Stimulated activated naive CD8-positive, alpha-beta T cell treated with anti-CD3 and anti-CD28 coated beads, Interleukin-15, amount 100 ng/mL, for 72 hours (primary cell): ENCODE results near the gene RBFOX2.

Experiments
- ATAC-seq: fragments of 150-1000 bp; cut with Tn5 transposase; 2 replicates; pipeline ENCODE4 v1.10.0; 2021; ENCODE audit warnings: mild to moderate bottlenecking, moderate library complexity
- DNase-seq, 2 donors: peaks; one replicate each; pipeline ENCODE4 v3.0.0; 2021 to 2022
- H3K27ac Mint-ChIP-seq, 2 donors: one replicate each; pipeline ENCODE4 v1.8.0; 2022; ENCODE audit warnings: mild to moderate bottlenecking in 2 of 2, mixed read lengths in 2 of 2, moderate library complexity in 2 of 2
- H3K27me3 Mint-ChIP-seq: one replicate; pipeline ENCODE4 v1.8.0; 2022; ENCODE audit warnings: mixed read lengths
- H3K4me1 Mint-ChIP-seq: one replicate; pipeline ENCODE4 v1.8.0; 2022; ENCODE audit warnings: mild to moderate bottlenecking, mixed read lengths
- H3K4me3 Mint-ChIP-seq, 2 donors: one replicate each; pipeline ENCODE4 v1.8.0; 2022; ENCODE audit warnings: mild to moderate bottlenecking in 2 of 2, mixed read lengths in 2 of 2, moderate library complexity in 1 of 2
- H3K9me3 Mint-ChIP-seq, 2 donors: one replicate each; pipeline ENCODE4 v1.8.0; 2022; ENCODE audit warnings: mixed read lengths in 2 of 2

RBFOX2 gene

DNA sequence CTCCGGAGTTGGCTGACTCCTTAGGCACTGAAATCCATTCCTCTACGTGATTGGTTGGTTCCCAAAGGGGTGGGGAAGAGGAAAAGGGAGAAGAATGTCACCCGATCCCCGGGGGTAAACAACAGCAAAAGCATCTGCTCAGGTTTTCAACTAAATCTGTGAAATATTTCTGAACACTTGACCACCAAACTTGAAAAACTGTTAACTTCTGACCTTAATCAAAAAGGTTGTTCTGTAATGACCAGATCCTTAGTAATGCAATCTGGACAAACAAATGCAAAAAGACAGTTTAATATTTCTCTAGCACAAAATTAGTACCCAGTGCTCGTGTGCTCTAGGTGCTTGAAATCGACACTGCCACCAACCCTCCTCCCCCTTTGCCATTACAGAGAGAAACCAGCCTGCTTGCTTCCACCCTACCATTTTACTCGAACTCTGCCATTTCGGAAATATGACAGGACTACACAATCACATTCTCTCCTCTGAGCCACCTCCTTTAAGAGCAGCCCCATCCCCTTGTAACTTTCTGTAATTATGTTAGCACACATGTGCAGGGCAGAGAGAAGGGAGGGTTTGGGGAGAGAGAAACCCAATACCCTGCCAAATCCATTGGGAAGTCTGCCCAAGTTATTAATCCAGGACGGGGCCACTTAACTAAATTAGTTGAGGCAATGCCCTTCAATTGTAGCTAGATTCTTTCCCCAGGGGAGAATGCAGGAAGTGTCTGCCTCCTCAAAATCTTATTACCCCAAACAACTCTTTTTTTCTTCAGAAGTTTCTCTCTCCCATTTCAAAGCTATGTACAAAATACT lies 113.8 kb downstream of the RBFOX2 start:
- peaks cover 7% of the 10 kb centered on the region for H3K27me3 Mint-ChIP-seq
- peaks cover 16% of the 10 kb centered on the region for H3K4me1 Mint-ChIP-seq
- peak overlapping the region; percentile 24 to 59 for H3K4me3 Mint-ChIP-seq
- ATAC-seq (no peak), DNase-seq (no peak)
- H3K27ac Mint-ChIP-seq: peak overlapping the region in 1 of 2 donors; percentile 47
- H3K9me3 Mint-ChIP-seq: no peaks in the 10 kb centered on the region

DNA sequence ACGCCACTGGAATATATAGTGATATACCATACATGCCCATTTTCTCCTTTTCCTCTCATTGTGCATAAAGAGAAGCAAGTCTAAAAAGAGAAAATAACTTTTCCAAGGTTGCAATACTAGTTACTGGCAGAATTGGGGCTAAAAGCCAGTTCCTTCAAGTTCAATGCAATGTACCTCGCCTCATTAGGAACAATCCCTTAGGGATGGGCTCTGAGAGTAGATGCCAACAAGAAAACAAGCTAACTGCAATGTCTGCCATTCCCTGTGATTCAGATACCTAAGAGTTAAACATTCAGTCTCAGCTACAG lies 114.3 kb downstream of the RBFOX2 start:
- DNase-seq (no peak), ATAC-seq (no peak)
- Mint-ChIP-seq H3K4me1 (peaks cover 16% of the 10 kb centered on the region), H3K4me3 (peak overlapping the region; percentile 24 to 59), H3K27me3 (peaks cover 7% of the 10 kb centered on the region), H3K9me3 (no peaks in the 10 kb centered on the region), H3K27ac (no peak overlapping the region)

DNA sequence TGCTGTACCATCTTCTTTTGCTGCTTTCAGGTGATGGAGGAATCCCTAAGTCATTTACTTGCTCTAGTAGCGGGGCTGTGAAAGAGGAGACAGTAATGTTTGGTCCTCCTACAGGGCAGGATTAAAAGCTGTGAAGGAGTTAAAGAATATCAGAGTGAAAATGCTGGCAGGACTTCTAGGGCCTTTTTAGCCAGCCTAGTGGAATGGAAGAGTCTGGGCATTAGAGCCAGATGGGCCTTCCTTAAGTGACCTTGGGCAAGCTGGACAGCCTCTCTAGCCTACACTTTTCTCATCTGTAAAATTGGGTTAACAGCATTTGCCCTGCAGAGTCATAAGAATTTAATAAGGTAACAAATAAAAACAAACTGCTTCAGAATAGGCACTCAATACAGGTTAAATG lies 114.7 kb downstream of the RBFOX2 start:
- ATAC-seq (no peak), DNase-seq (no peak)
- Mint-ChIP-seq H3K4me1 (peaks cover 16% of the 10 kb centered on the region), H3K27me3 (peaks cover 7% of the 10 kb centered on the region), H3K9me3 (no peaks in the 10 kb centered on the region), H3K4me3 (no peak overlapping the region), H3K27ac (no peak overlapping the region)

DNA sequence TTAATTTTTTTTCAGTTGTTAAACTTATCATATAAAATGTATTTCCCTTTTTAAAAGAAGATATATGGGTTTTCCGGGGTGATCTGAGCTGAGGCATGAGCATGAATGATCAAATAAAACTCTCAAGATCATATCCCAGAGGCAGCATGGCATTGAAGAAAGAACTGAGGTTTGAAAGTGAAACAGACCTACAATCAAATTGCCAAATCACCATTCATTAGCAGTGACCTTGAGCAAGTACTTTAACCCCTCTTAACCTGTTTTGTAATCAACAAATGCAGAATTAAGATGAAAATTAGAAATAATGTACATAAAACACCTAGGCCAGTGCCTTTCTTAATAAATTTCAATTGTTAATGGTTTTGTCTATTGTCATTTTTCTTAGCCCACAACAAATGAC lies 116.0 kb downstream of the RBFOX2 start:
- Mint-ChIP-seq H3K4me3 (no peak overlapping the region), H3K27ac (no peak overlapping the region), H3K4me1 (peaks cover 16% of the 10 kb centered on the region), H3K9me3 (no peaks in the 10 kb centered on the region), H3K27me3 (peaks cover 7% of the 10 kb centered on the region)
- no peak for ATAC-seq
- DNase-seq: no peak

DNA sequence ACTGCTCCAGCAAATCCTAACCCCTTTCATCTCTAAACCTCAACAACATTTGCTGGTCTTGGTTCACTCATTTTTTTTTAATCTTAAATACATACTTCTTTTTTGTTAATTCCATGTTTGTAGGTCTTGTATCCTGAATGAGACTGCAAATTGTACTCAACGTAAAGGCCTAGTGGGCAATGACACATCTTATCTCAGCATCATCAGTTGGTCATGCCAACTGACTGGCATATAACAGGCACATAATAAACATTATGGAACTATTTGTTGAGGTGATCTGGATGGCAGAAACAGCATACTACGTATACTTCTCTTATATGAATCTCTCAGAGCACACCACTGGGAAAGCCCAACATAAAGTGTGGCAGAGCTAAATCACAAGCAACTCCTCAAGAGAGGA lies 116.7 kb downstream of the RBFOX2 start:
- Mint-ChIP-seq H3K4me1 (peaks cover 16% of the 10 kb centered on the region), H3K9me3 (no peaks in the 10 kb centered on the region), H3K27me3 (peaks cover 7% of the 10 kb centered on the region), H3K27ac (no peak overlapping the region), H3K4me3 (no peak overlapping the region)
- no peak for ATAC-seq
- DNase-seq: no peak

DNA sequence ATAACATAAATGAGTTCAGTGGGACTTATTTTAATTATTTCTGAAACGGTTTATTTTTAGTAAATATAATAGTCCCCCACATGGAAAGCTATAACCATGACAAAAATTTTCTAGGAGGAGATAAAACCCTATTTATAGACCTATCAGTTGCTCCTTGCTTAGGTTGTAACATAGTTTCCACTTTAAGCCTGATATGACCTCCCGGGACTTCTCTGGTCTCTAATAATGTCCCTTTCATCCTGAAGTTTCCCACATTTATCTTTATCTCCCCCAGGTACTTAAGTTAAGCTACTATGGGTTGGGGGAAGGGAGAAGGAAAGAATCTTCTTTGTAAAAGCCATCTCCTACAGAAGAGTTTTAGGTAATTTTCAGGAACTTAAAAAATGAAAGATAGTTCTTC lies 117.7 kb downstream of the RBFOX2 start:
- no peak overlapping the region for H3K27ac Mint-ChIP-seq
- H3K27me3 Mint-ChIP-seq: peaks cover 7% of the 10 kb centered on the region
- ATAC-seq (no peak), DNase-seq (no peak)
- no peaks in the 10 kb centered on the region for H3K9me3 Mint-ChIP-seq
- peaks cover 16% of the 10 kb centered on the region for H3K4me1 Mint-ChIP-seq
- H3K4me3 Mint-ChIP-seq: no peak overlapping the region

DNA sequence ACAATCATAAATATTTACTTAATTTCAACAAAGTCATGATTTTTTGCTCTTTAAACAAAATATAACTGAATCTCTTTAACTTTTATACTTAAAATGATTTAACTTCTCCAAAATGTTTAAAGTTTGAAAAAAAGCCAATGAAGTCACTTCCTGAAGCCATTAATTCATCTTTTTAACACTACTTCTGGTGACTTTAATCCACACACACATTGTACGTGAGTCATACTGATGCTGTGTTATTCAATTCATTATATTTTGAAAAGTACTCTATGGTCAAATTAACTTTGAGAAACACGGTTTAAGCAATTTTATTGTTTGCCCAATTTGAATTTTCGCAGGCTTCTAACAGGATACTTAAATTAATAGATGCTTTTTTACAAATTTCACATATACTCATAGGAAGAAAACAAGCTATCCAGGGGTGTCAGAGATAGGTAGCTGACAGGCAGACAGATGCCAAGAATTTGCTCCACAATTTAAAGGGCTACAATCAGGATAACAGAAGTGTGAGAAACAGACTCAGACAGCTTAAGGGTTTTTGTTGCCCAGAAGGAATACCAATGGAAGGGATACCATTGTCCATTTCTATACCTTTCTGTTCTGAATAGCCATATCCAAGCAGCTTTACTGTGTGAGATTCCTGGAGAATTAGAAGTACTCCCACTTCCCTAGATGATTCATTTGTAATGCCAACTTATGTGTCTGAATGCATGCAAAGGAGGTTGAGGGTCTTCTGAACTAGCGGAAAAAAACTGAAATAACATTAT lies 118.4 kb downstream of the RBFOX2 start:
- Mint-ChIP-seq H3K4me3 (no peak overlapping the region), H3K4me1 (peaks cover 8% of the 10 kb centered on the region), H3K27me3 (peaks cover 7% of the 10 kb centered on the region), H3K9me3 (no peaks in the 10 kb centered on the region), H3K27ac (no peak overlapping the region)
- ATAC-seq (no peak), DNase-seq (no peak)

DNA sequence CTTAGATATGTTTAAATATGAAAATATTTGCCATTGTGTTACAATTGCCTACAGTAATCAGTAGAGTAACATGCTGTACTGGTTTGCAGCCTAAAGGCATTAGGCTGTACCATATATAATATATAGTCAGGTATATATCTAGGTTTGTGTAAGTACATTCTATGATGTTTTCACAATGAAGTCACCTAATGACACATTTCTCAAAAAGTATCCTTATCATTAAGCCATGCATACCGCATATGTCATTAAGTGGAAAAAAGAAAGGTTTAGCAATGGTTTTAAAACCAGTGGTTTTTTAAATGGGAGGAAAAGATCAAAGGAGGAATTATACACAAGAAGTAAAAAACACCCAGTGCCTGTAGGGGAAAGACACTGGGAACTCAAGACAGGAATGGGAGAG lies 122.7 kb downstream of the RBFOX2 start:
- Mint-ChIP-seq H3K27me3 (peaks cover 14% of the 10 kb centered on the region), H3K4me3 (no peak overlapping the region), H3K4me1 (peaks cover 4% of the 10 kb centered on the region), H3K27ac (no peak overlapping the region), H3K9me3 (no peaks in the 10 kb centered on the region)
- no peak for DNase-seq
- ATAC-seq: no peak

DNA sequence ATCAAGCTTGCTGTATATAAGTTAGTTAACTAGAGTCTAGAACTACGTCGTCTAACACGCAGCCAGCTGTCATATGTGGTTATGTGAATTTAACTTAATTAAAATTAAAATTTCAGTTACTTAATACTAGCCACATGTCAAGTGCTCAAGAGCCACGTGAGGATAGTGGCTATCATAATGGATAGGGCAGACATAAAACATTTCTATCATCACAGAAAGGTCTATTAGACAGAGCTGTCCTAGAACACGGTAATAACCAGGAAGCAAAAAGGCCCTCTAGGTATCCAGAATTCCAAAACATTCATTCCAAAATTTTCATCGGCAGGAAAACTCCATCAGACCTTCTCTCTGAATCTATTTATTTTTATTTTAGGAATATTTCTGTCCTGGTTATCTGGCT lies 123.9 kb downstream of the RBFOX2 start:
- Mint-ChIP-seq H3K27ac (no peak overlapping the region), H3K27me3 (peaks cover 14% of the 10 kb centered on the region), H3K4me3 (no peak overlapping the region), H3K4me1 (peaks cover 10% of the 10 kb centered on the region), H3K9me3 (no peaks in the 10 kb centered on the region)
- ATAC-seq (no peak), DNase-seq (no peak)

DNA sequence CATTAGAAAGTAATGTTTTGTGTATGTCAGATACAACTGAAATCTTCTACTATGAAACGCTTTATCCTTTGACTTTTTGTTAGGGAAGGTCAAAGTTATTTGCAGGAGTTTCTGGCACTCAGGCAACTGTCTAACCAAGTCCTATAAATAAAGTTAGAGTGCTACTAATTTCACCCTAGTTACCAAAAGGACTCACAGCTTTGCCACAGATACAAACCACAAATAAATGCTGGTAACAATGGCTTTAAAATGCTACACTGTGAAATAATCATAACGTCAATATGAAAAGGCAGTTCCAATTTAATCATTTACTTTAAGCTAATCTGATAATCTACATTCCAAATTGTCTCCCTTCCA lies 124.3 kb downstream of the RBFOX2 start:
- peaks cover 10% of the 10 kb centered on the region for H3K4me1 Mint-ChIP-seq
- peaks cover 14% of the 10 kb centered on the region for H3K27me3 Mint-ChIP-seq
- no peak overlapping the region for H3K4me3 Mint-ChIP-seq
- no peak for DNase-seq
- no peak for ATAC-seq
- H3K9me3 Mint-ChIP-seq: no peaks in the 10 kb centered on the region
- no peak overlapping the region for H3K27ac Mint-ChIP-seq

DNA sequence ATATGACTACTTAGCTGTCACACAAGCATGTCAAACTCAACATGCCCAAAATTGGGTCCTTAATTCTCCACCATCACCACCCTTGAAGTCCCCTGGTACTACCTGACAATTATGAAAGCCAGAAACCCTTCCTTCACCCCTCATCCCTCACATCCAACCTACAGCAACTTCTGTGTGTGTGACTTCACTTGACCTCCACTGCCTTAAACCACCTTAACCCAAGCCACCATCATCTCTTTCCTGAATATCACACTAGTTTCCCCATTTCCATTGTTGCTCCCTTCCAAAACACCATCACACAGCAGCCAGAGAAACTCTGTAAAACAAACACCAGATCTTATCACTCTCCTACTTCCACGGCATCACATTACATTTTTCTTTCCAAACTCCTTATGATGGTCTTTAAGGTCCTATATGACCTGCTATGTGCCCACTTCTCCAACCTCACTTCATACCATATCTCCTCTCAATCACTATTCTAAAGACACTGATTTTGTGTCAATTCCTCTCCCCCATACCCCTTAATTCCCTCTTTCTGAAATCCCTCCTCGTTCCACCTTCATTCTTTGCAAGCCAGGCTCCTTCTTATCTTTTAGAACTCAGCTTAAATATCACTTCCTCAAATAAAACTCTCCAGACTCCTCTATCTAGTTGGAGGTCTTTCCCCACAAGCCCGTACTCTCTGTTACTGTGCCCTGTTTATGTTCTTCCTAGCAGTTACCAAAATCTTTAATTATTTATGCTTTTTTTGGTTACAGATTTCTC lies 124.9 kb downstream of the RBFOX2 start:
- peaks cover 10% of the 10 kb centered on the region for H3K4me1 Mint-ChIP-seq
- H3K9me3 Mint-ChIP-seq: no peaks in the 10 kb centered on the region
- H3K27me3 Mint-ChIP-seq: peaks cover 14% of the 10 kb centered on the region
- H3K27ac Mint-ChIP-seq: no peak overlapping the region
- DNase-seq: no peak
- H3K4me3 Mint-ChIP-seq: no peak overlapping the region
- no peak for ATAC-seq

DNA sequence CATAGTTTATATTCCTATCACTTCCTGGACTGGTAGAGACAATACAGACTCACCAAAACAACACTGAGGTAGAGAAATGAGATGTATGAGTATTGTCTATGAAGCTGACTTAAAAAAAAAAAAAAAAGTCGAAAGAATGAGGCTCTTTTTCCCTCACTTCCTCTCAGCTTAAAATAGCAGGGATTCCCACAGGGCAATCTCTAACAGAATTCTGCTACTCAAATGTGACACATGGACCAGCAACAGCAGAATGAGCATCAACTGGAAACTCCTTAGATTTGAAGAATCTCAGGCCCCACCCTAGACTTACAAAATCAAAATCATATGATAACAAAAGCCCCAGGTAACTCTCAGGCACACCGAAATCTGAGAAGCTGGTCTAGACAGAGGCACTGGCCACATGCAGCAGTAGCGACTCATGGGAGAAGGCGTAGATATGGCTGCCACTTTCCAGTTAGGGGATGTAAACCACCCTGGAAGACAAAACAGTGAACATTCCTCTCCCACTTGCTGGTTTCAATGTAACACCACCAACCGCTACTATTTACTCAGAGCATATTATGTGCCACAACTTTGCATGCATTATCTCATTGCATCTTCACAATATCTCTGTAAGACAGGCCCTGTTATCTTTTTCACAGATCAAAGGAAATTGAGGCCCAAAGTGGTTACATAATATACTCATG lies 128.0 kb downstream of the RBFOX2 start:
- ATAC-seq: peak; percentile 71
- Mint-ChIP-seq H3K27ac (peak overlapping the region in 1 of 2 donors; percentile 2), H3K4me1 (peaks cover 10% of the 10 kb centered on the region), H3K4me3 (no peak overlapping the region), H3K9me3 (no peaks in the 10 kb centered on the region), H3K27me3 (peaks cover 14% of the 10 kb centered on the region)
- DNase-seq: peak in 1 of 2 donors; percentile 14

DNA sequence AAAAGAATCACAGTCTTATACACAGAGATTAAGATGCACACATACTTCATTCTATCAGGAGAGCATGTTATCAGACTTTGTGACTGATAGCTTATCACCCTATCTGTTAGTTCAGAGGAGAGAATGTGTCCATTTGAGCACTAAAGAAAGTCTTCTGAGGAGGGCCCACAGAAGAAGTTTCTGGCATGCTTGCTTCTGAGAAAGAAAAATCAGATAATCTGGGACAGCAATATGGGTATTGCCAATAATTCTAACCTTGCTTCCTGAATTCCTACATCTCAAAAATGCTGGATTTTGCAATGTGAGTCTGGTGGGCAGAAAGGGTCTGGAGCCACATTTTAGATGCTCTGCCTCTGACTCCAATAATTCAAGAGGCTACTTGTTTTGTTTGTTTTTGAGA lies 128.9 kb downstream of the RBFOX2 start:
- Mint-ChIP-seq H3K27me3 (peaks cover 14% of the 10 kb centered on the region), H3K4me1 (peaks cover 10% of the 10 kb centered on the region), H3K9me3 (no peaks in the 10 kb centered on the region), H3K27ac (no peak overlapping the region), H3K4me3 (no peak overlapping the region)
- ATAC-seq: no peak
- DNase-seq: no peak

DNA sequence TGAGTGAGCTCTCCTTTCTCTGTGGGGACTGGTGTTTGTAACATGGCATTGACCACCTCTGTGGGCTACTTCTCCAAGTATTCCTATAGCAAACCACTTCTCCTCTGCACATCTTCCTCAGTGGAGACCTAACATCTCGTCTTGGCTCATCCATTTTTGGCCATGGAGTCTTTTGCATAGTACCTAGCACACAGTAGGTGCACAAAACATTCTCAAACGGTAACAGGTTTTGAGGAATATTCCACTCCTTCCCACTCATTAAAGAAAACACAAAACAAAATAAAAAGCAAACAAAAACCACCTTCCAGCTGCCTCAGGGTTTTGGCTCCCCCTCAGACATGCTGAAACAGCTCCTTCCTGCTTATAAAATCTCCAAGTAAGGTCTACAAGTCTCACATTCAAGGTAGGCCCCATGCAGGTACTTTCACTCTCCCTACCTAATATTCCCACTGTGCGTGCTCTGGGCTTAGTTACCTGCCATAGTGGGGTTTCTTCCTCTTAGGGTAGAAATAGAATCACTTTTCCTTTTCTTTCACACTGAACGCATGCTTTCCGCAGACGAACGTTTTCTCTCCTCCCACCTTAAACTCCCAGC lies 132.4 kb downstream of the RBFOX2 start:
- no peak overlapping the region for H3K4me3 Mint-ChIP-seq
- no peaks in the 10 kb centered on the region for H3K27me3 Mint-ChIP-seq
- no peak for ATAC-seq
- no peaks in the 10 kb centered on the region for H3K9me3 Mint-ChIP-seq
- DNase-seq: no peak
- no peak overlapping the region for H3K27ac Mint-ChIP-seq
- peaks cover 9% of the 10 kb centered on the region for H3K4me1 Mint-ChIP-seq

DNA sequence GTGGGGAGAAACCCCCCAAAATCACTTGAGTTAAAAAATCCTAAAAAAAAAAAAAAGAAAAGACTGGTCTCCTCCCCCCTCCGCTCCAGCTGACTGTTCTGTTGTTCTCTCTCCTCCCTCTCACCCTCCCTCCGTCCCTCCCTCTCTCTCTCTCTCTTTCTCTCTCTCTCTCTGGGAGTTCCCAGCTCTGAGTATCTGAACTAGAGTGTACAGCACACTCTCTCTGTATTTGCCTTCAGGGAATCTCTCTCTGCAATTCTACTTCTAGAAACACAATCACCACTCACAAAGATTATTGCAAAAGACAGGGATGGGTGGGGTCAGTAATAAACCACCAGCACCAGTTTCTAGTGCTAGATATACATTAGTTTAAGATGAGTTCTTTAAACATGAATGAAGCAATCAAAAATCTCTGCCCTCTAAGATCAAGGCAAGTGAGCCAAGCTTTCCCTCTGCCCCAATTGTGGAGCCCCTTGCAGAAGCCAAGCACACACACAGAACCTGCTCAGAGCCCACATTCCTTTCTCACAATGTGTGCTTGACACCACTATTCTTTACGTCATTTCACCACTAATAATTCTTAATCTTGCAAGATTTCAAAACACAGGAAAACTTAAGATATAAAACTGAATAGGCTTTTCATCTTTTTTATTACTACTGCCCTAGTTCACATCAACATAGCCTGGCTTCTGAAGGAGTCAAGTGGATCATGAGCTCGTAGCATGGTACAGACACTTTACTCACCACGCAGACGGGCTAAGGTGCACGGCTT lies 133.5 kb downstream of the RBFOX2 start:
- no peak overlapping the region for H3K4me3 Mint-ChIP-seq
- H3K27ac Mint-ChIP-seq: no peak overlapping the region
- H3K27me3 Mint-ChIP-seq: no peaks in the 10 kb centered on the region
- no peaks in the 10 kb centered on the region for H3K4me1 Mint-ChIP-seq
- DNase-seq: no peak
- no peak for ATAC-seq
- H3K9me3 Mint-ChIP-seq: no peaks in the 10 kb centered on the region
